Astrocyte (in vitro differentiated cells and primary cell): Measurements from ENCODE around the gene PARP8.

Experiments used
- CTCF ChIP-seq: IDR thresholded peaks from 2 replicates; pipeline ENCODE4 v1.5.1; 2011; ENCODE audit warnings: low read depth, mild to moderate bottlenecking, inconsistent platforms, low read length, moderate library complexity; ENCODE audit not compliant: insufficient read depth
- EZH2 ChIP-seq: IDR thresholded peaks from 2 replicates; pipeline ENCODE4 v1.6.1; 2012; ENCODE audit warnings: mild to moderate bottlenecking, low read length, inconsistent platforms; ENCODE audit not compliant: insufficient read depth

- TF ChIP-seq CTCF (no peak), EZH2 (no peak)
Measured at GRCh38 chr5:50740832-50741231, 74.4 kb downstream of the PARP8 start.
